ENCODE measurements around the gene VIPR2. TPM values are rescaled to one million over a fixed set of nuclear protein-coding genes. Genes with fewer than 3 reads are reported as not detected.

VIPR2 gene
- total RNA-seq, 4 donors from 2014 or later = 0.53 to 2.5 (median 1.8) TPM

DNA sequence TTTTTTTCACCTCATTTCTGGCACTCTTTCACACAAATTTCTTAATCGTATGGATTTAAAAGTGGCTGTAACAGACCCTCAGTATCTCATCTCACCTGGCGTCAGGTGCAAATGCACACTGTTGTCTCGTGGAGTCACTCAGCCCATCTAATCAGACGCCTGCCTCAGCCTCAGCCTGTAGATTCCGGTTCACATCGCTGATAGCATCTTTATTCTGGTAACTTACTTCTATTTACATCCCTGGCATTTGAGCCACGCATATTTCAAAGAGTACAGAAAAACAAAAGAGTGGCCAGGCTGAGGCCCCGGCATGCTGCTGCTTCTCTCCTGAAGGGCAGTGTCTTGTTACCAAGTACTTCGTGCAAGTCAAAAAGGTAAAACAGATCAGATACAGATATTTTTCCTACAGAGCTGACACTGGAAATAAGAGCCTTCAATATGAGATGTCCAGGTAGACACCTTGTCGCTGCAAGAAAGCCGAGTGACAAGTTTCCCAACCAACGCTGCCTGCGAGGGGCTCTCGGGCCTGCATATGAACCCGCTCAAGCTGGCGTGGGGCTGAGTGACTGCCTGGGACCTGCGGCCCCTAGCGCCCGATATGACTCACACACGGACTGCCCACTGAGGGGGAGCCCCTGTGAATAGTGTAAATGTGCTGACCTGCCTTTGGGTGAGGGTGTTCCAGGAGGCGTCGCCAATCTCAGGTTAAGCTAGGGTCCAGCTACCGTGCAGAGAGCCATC is 4.3 kb downstream of the VIPR2 start:
- no peak overlapping the region for H3K4me3 ChIP-seq

DNA sequence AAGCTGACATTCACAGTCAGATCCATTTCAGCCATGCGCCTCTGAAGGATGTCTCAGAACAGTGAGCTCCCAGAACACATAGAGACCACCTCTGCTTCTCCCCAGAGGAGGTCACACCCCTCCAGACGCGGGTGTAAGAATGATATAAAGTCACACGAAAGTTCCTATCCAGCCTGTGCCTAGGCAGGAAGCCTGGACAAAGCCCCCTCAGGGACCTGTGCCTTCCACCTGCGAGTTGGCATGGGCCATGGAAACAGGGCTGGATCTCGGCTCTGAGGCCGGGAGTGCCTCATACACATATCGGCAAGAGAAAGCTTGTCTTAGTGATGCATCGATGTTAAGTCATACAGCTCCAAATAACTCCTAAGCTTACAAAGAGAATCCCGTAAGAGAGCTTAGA is 5.0 kb downstream of the VIPR2 start:
- H3K27ac ChIP-seq = no peak overlapping the region
- no peak for TF ChIP-seq POLR2A (IDR thresholded peaks at IDR 0.05)
- TF ChIP-seq, protein P1, sequence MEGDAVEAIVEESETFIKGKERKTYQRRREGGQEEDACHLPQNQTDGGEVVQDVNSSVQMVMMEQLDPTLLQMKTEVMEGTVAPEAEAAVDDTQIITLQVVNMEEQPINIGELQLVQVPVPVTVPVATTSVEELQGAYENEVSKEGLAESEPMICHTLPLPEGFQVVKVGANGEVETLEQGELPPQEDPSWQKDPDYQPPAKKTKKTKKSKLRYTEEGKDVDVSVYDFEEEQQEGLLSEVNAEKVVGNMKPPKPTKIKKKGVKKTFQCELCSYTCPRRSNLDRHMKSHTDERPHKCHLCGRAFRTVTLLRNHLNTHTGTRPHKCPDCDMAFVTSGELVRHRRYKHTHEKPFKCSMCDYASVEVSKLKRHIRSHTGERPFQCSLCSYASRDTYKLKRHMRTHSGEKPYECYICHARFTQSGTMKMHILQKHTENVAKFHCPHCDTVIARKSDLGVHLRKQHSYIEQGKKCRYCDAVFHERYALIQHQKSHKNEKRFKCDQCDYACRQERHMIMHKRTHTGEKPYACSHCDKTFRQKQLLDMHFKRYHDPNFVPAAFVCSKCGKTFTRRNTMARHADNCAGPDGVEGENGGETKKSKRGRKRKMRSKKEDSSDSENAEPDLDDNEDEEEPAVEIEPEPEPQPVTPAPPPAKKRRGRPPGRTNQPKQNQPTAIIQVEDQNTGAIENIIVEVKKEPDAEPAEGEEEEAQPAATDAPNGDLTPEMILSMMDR (IDR thresholded peaks at IDR 0.05) = no peak
- DNase-seq = no peak
- no peaks in the 10 kb centered on the region for H3K36me3 ChIP-seq
- H3K9me3 ChIP-seq = no peaks in the 10 kb centered on the region
- peaks cover 0 to 7% of the 10 kb centered on the region in 2 donors for H3K27me3 ChIP-seq
- peaks cover 0 to 8% (median 0%) of the 10 kb centered on the region in 4 donors for H3K4me1 ChIP-seq
- no peak overlapping the region for H3K4me3 ChIP-seq

More for the DNA sequence above, 4.3 kb downstream of the VIPR2 start:
- DNase-seq = no peak
- H3K27me3 ChIP-seq = peaks cover 0 to 11% of the 10 kb centered on the region in 2 donors
- H3K9me3 ChIP-seq = no peaks in the 10 kb centered on the region
- peaks cover 0 to 9% (median 0%) of the 10 kb centered on the region in 4 donors for H3K4me1 ChIP-seq
- TF ChIP-seq, protein P1 (IDR thresholded peaks at IDR 0.05) = no peak
- no peak for TF ChIP-seq POLR2A (IDR thresholded peaks at IDR 0.05)
- H3K36me3 ChIP-seq = no peaks in the 10 kb centered on the region
- H3K27ac ChIP-seq = no peak overlapping the region

- H3K4me3 ChIP-seq = no peak overlapping the region
- no peak for TF ChIP-seq POLR2A (IDR thresholded peaks at IDR 0.05)
- TF ChIP-seq, protein P1 (IDR thresholded peaks at IDR 0.05) = no peak
- H3K36me3 ChIP-seq = no peaks in the 10 kb centered on the region
- no peaks in the 10 kb centered on the region for H3K9me3 ChIP-seq
- DNase-seq = no peak
- H3K4me1 ChIP-seq = peaks cover 0 to 4% (median 0%) of the 10 kb centered on the region in 4 donors
- H3K27ac ChIP-seq = no peak overlapping the region
- H3K27me3 ChIP-seq = peaks cover 0 to 7% of the 10 kb centered on the region in 2 donors
Measured at GRCh38 chr7:159139202-159139601, 5.5 kb downstream of the VIPR2 start.

DNA sequence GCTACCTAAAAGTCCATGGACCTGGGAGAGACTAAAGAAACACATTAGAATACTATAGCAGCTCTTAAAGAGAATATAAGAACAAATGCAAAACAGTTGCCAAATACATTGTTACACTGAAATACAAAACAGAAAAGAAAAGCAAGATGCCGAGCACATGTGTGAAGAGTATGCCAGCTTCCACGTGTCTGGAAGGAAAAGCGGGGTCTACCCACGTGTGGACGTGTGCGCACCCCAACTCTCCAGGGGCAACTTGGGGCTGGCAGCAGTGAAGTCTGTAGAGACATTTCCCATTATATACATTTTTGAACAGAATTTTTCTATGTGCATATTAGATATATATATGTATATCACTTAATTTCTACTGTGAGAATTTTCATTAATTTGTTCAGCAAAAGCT is 6.2 kb downstream of the VIPR2 start:
- Histone ChIP-seq H3K27me3 (peaks cover 0 to 1% of the 10 kb centered on the region in 2 donors), H3K9me3 (no peaks in the 10 kb centered on the region), H3K27ac (no peak overlapping the region), H3K4me1 (peaks cover 0 to 3% (median 0%) of the 10 kb centered on the region in 4 donors), H3K4me3 (no peak overlapping the region), H3K36me3 (no peaks in the 10 kb centered on the region)
- TF ChIP-seq, protein P1 (IDR thresholded peaks at IDR 0.05) = no peak
- no peak for TF ChIP-seq POLR2A (IDR thresholded peaks at IDR 0.05)
- DNase-seq = no peak

DNA sequence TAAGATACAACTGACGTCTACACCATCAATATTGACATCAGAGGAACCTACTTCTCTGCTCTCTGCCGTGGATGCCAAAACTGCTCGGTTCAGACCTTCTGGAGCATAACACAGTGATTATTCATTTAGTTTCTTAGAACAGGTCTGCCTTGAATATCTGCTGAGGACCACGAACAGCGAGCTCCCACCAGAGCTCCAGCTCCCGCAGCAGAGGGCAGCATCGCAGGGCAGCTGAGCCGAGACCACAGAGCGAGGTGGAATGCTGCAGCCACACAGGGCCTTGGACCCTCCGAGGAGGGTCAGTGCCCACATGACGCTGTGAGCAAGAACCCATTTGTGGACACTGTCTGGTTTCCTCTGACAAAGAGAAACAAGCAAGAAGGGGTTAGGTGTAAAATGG is 6.8 kb downstream of the VIPR2 start:
- no peaks in the 10 kb centered on the region for H3K9me3 ChIP-seq
- DNase-seq = no peak
- no peaks in the 10 kb centered on the region for H3K36me3 ChIP-seq
- no peak for TF ChIP-seq POLR2A (IDR thresholded peaks at IDR 0.05)
- TF ChIP-seq, protein P1 (IDR thresholded peaks at IDR 0.05) = no peak
- H3K4me1 ChIP-seq = peaks cover 0 to 3% (median 0%) of the 10 kb centered on the region in 4 donors
- H3K27ac ChIP-seq = no peak overlapping the region
- no peak overlapping the region for H3K4me3 ChIP-seq
- H3K27me3 ChIP-seq = no peaks in the 10 kb centered on the region
